Keratinocyte (primary cell): Measurements from ENCODE around the gene RNU6-7. TPM values are rescaled to one million over a fixed set of nuclear protein-coding genes. Genes with fewer than 3 reads are reported as not detected.

ENCODE experiments used
- DNase-seq: peaks from one replicate; pipeline ENCODE4 v3.0.0-alpha.2; 2011; ENCODE audit warnings: low read depth, missing footprints, low spot score
- FAIRE-seq: peaks from 2 replicates; lab custom pipeline; 2011; peaks lifted over from hg19 to GRCh38; lab: Jason Lieb, UNC
- H2AFZ ChIP-seq: 2 replicates; pipeline ENCODE4 v1.6.0; 2012; ENCODE audit warnings: low read length, control low read depth, inconsistent platforms; ENCODE audit not compliant: control insufficient read depth
- H3K27ac ChIP-seq: 2 replicates; pipeline ENCODE4 v1.5.1; 2011; ENCODE audit warnings: low read length; ENCODE audit not compliant: control insufficient read depth, insufficient read depth
- H3K27me3 ChIP-seq: 3 replicates; pipeline ENCODE4 v1.6.0; 2011; ENCODE audit warnings: low read length; ENCODE audit not compliant: control insufficient read depth, insufficient read depth; ENCODE audit errors: extremely low read depth
- H3K36me3 ChIP-seq, 2 experiments: 2 replicates in 1 of 2; 3 replicates in 1 of 2; pipeline ENCODE4 v1.5.1; 2011; ENCODE audit warnings: low read length in 2 of 2, mild to moderate bottlenecking in 1 of 2; ENCODE audit not compliant: control insufficient read depth in 2 of 2, insufficient read depth in 2 of 2; ENCODE audit errors: extremely low read depth in 1 of 2
- H3K4me1 ChIP-seq: 3 replicates; pipeline ENCODE4 v1.5.1; 2011; ENCODE audit warnings: low read length; ENCODE audit not compliant: control insufficient read depth, insufficient read depth; ENCODE audit errors: extremely low read depth
- H3K4me2 ChIP-seq: 3 replicates; pipeline ENCODE4 v1.6.0; 2011; ENCODE audit warnings: low read depth, low read length; ENCODE audit not compliant: control insufficient read depth, insufficient read depth; ENCODE audit errors: extremely low read depth
- H3K4me3 ChIP-seq, 3 experiments: fragments of 200-600 bp in 1 of 3; sonication (generic) in 1 of 3; 2 replicates in 2 of 3; 3 replicates in 1 of 3; pipeline ENCODE4 v1.5.1; 2011 to 2016; ENCODE audit warnings: low read length in 3 of 3, mild to moderate bottlenecking in 3 of 3, control low read depth in 2 of 3, inconsistent platforms in 1 of 3, low read depth in 1 of 3, mixed read lengths in 1 of 3, mixed run types in 1 of 3, moderate library complexity in 1 of 3; ENCODE audit not compliant: control insufficient read depth in 2 of 3, insufficient read depth in 2 of 3; ENCODE audit errors: extremely low read depth in 1 of 3
- H3K79me2 ChIP-seq: 2 replicates; pipeline ENCODE4 v1.6.0; 2012; ENCODE audit warnings: low read length; ENCODE audit not compliant: control insufficient read depth, insufficient read depth
- H3K9ac ChIP-seq: 3 replicates; pipeline ENCODE4 v1.6.0; 2011; ENCODE audit warnings: low read length; ENCODE audit not compliant: control insufficient read depth, insufficient read depth; ENCODE audit errors: extremely low read depth
- H3K9me1 ChIP-seq: 3 replicates; pipeline ENCODE4 v1.6.0; 2011; ENCODE audit warnings: low read length; ENCODE audit not compliant: control insufficient read depth, insufficient read depth; ENCODE audit errors: extremely low read depth
- H3K9me3 ChIP-seq: 2 replicates; pipeline ENCODE4 v1.5.1; 2012; ENCODE audit warnings: low read depth, low read length; ENCODE audit not compliant: control insufficient read depth
- H4K20me1 ChIP-seq: 3 replicates; pipeline ENCODE4 v1.6.0; 2011; ENCODE audit warnings: low read length; ENCODE audit not compliant: control insufficient read depth, insufficient read depth; ENCODE audit errors: extremely low read depth
- CTCF ChIP-seq, 3 experiments: IDR thresholded peaks in 1 of 3; conservative IDR thresholded peaks in 1 of 3; optimal IDR thresholded peaks in 1 of 3; 2 replicates in 2 of 3; 3 replicates in 1 of 3; pipeline versions ENCODE3 to v1.5.1; 2011; ENCODE audit warnings: low read length in 3 of 3, mild to moderate bottlenecking in 3 of 3, moderate library complexity in 2 of 3, control low read depth in 1 of 3, inconsistent platforms in 1 of 3; ENCODE audit not compliant: insufficient read depth in 2 of 3; ENCODE audit errors: extremely low read depth in 1 of 3
- EZH2 ChIP-seq: IDR thresholded peaks from one replicate; pipeline ENCODE4 v1.6.1; 2012; ENCODE audit warnings: inconsistent platforms, mild to moderate bottlenecking, low read length, moderate library complexity
- dilution Hi-C: fragments of 300-500 bp; cut with MboI; formaldehyde crosslinking; loops from one replicate; pipeline ENCODE4 v1.7.0; 2020; ENCODE audit warnings: low sequenced_read_pairs; ENCODE audit not compliant: extremely low pct_ligation_motif_present
- polyA plus RNA-seq, 5 experiments: library from polyadenylated mRNA; depleted of rRNA in 3 of 5; stranded (reverse) in 3 of 5; stranded (forward) in 1 of 5; unstranded in 1 of 5; fragments of >200 nt; gene quantifications; 1 replicate in 1 of 5; 2 replicates in 3 of 5; 3 replicates in 1 of 5; pipeline versions ENCODE4 v1.2.1 to v1.2.3, GENCODE V29; 2011 to 2012; ENCODE audit warnings: missing spikeins in 2 of 5, low read depth in 1 of 5, low replicate concordance in 1 of 5

Gene RNU6-7
- polyA plus RNA-seq, 1 donor (not counting 4 experiments of a cell fraction or from before 2014, with no cell fraction given) = not detected

GRCh38 chr14:32186248-32186647 lies 15.6 kb upstream of the RNU6-7 start:
- Histone ChIP-seq H3K27me3 (no peaks in the 10 kb centered on the region), H3K79me2 (no peaks in the 10 kb centered on the region), H4K20me1 (no peaks in the 10 kb centered on the region), H3K9me3 (no peaks in the 10 kb centered on the region), H3K9ac (no peak overlapping the region), H3K4me3 (no peak overlapping the region), H3K27ac (no peak overlapping the region), H2AFZ (no peak overlapping the region), H3K4me2 (no peak overlapping the region), H3K9me1 (no peaks in the 10 kb centered on the region), H3K36me3 (no peaks in the 10 kb centered on the region), H3K4me1 (no peaks in the 10 kb centered on the region)
- no peak for FAIRE-seq
- no peak for DNase-seq
- dilution Hi-C loops = no loop called here
- TF ChIP-seq CTCF (optimal IDR thresholded peaks at IDR 0.05 in 1 of 3, IDR thresholded peaks at IDR 0.05 in 1 of 3, conservative IDR thresholded peaks at IDR 0.05 in 1 of 3; ENCODE audit: extremely low read depth in 1 of 3, insufficient read depth in 2 of 3, low read length in 3 of 3) (no peak), EZH2 (no peak)

- Histone ChIP-seq H3K27ac (no peak overlapping the region), H2AFZ (no peak overlapping the region), H3K9ac (no peak overlapping the region), H3K9me3 (no peaks in the 10 kb centered on the region), H4K20me1 (no peaks in the 10 kb centered on the region), H3K4me2 (no peak overlapping the region), H3K27me3 (no peaks in the 10 kb centered on the region), H3K9me1 (no peaks in the 10 kb centered on the region), H3K4me3 (no peak overlapping the region), H3K36me3 (no peaks in the 10 kb centered on the region), H3K79me2 (no peaks in the 10 kb centered on the region), H3K4me1 (no peaks in the 10 kb centered on the region)
- FAIRE-seq (no peak), DNase-seq (no peak)
- TF ChIP-seq EZH2 = no peak
- TF ChIP-seq CTCF (optimal IDR thresholded peaks at IDR 0.05 in 1 of 3, IDR thresholded peaks at IDR 0.05 in 1 of 3, conservative IDR thresholded peaks at IDR 0.05 in 1 of 3; ENCODE audit: extremely low read depth in 1 of 3, insufficient read depth in 2 of 3, low read length in 3 of 3) = no peak
- dilution Hi-C loops = no loop called here
Measured at GRCh38 chr14:32189811-32190210, 12.0 kb upstream of the RNU6-7 start.
